K562 (cell line): Measurements from ENCODE around the gene SRCAP. TPM values are rescaled to one million over a fixed set of nuclear protein-coding genes. Genes with fewer than 3 reads are reported as not detected.

Source experiments
- HDAC6 ChIP-seq: IDR thresholded peaks from 2 replicates; pipeline ENCODE4 v1.6.1; 2012; ENCODE audit warnings: low read depth, mild to moderate bottlenecking, control low read depth, inconsistent platforms, low read length, moderate library complexity
- KAT2B ChIP-seq: IDR thresholded peaks from one replicate; pipeline ENCODE4 v1.6.1; 2012; ENCODE audit warnings: low read depth, mild to moderate bottlenecking, control low read depth, inconsistent platforms, low read length, moderate library complexity
- PTTG1 ChIP-seq: fragments of 450-650 bp; IDR thresholded peaks from 2 replicates; pipeline ENCODE4 v1.6.1; 2016; ENCODE audit warnings: low read depth, mild to moderate bottlenecking, missing genetic modification characterization, missing compliant biosample characterization
- RERE ChIP-seq: sonication (generic); formaldehyde crosslinking; IDR thresholded peaks from 2 replicates; pipeline ENCODE4 v1.8.0; 2023; ENCODE audit warnings: missing genetic modification reagents, mild to moderate bottlenecking, borderline replicate concordance
- REST ChIP-seq, 2 experiments: fragments of 450-650 bp; formaldehyde crosslinking in 1 of 2; IDR thresholded peaks; 2 replicates each; pipeline versions ENCODE4 v1.4.0 to v1.6.1; 2014 to 2020; ENCODE audit warnings: mild to moderate bottlenecking in 2 of 2, borderline replicate concordance in 1 of 2, low read depth in 1 of 2
- RFX1 ChIP-seq: fragments of 450-650 bp; IDR thresholded peaks from 2 replicates; pipeline ENCODE4 v1.6.1; 2016; ENCODE audit warnings: mild to moderate bottlenecking, moderate library complexity
- ZNF263 ChIP-seq: sonication (generic); formaldehyde crosslinking; IDR thresholded peaks from 2 replicates; pipeline ENCODE4 v1.8.0; 2022; ENCODE audit warnings: mild to moderate bottlenecking, missing genetic modification reagents, borderline replicate concordance
- ZNF507 ChIP-seq: conservative IDR thresholded peaks from 2 replicates; pipeline ENCODE4 v1.6.1; 2017; ENCODE audit warnings: missing genetic modification characterization, missing compliant biosample characterization
- polyA plus RNA-seq, 8 experiments: library from polyadenylated mRNA; depleted of rRNA in 4 of 8; stranded (reverse) in 5 of 8; unstranded in 3 of 8; fragments of >200 nt; fragmentation: Nextera tagmentation in 2 of 8; fragmentation: Illumina TruSeq in 1 of 8; extraction: Ambion mirVana in 2 of 8; extraction: Trizol in 1 of 8; gene quantifications; 2 replicates each; pipeline versions ENCODE4 v1.2.1 to v1.2.3, GENCODE V29; 2011 to 2014; ENCODE audit warnings: inconsistent platforms in 1 of 8, missing spikeins in 1 of 8
- total RNA-seq, 7 experiments: library from RNA; depleted of rRNA in 6 of 7; stranded (reverse); fragments of >200 nt in 6 of 7; fragmentation: Illumina TruSeq in 2 of 7; extraction: Trizol in 2 of 7; gene quantifications; 2 replicates each; pipeline versions ENCODE4 v1.2.1 to v1.2.3, GENCODE V29; 2011 to 2021; ENCODE audit warnings: low replicate concordance in 1 of 7
- TF ChIP-seq, protein P1 (sequence below): fragments of 250-450 bp; sonication (Bioruptor Pico); IDR thresholded peaks from 2 replicates; pipeline ENCODE4 v1.6.1; 2021; ENCODE audit warnings: mild to moderate bottlenecking

Gene SRCAP
- total and polyA plus RNA-seq, 9 of the 15 experiments (the other 6 are each of a cell fraction or from before 2014, with no cell fraction given), result 0.21 to 62.6 (median 5.8) TPM

DNA sequence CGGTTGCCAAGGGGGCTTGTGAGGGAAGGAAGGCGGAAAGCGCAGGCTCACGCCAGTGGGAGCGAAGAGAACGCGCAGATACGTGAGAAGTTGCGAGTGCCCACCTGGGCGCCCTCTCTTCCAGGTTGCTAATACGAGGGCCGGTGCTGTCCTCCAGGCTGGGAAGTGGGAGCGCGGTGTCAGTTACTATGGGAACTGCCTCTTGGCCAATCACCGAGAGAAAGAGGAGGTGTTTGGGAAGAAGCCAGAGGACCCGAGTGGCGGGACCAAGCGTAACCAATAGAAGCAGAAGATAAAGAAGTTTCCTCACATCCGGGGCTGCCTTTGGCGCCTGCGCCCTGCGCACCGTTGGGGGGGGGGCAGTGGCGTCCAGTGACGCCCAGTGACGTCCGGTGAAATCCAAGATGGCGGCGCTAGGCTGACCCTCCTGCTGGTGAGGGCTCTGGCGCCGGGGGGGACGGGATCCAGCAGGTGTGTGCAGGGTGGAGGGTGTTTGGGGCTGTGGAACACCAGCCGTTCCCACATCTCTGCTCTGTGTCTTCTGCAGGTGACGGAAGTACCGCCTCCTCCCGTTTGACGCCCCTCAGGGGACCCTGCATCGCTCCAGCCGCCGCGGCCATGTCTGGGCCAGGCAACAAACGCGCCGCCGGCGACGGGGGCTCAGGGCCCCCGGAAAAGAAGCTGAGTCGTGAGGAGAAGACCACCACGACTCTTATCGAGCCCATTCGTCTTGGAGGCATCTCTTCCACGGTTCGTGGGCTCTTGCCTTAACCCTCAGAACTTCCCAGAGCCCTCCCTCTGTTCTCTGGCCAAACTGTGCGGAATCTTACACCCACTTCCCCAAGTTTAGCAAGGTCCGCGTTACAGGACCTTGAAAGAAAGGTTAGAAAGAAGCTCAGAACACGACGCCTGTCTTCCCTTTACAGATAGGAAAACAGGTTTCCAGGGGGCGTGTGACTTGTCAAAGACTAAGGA lies 63.2 kb downstream of the SRCAP start, which contains the start of the genes CFAP119 and RNF40 (continued):
- TF ChIP-seq REST (IDR thresholded peaks at IDR 0.05; ENCODE audit: borderline replicate concordance), result peak; percentile 47; the same call in 1 of the 2 replicates
- TF ChIP-seq REST (CRISPR knock-in tag; IDR thresholded peaks at IDR 0.05; ENCODE audit: low read depth), result 0 out of 2 replicates have a peak, but pooled peaks have one; percentile 14
- TF ChIP-seq ZNF263 (CRISPR knock-in tag), result peak; percentile 14; the same call in 1 of the 2 replicates
- no peak for TF ChIP-seq KAT2B
- TF ChIP-seq RERE, result no peak
- TF ChIP-seq, protein P1, sequence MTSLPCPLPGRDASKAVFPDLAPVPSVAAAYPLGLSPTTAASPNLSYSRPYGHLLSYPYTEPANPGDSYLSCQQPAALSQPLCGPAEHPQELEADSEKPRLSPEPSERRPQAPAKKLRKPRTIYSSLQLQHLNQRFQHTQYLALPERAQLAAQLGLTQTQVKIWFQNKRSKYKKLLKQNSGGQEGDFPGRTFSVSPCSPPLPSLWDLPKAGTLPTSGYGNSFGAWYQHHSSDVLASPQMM, result no peak
- no peak for TF ChIP-seq HDAC6
- no peak for TF ChIP-seq PTTG1 (tag)
- TF ChIP-seq RFX1, result peak; percentile 98
- TF ChIP-seq ZNF507, result no peak
